Osteocyte (in vitro differentiated cells): ENCODE results near the gene MYOF. TPM values are rescaled to one million over a fixed set of nuclear protein-coding genes. Genes with fewer than 3 reads are reported as not detected.

Experiments used
- DNase-seq: peaks from one replicate; pipeline ENCODE4 v3.0.0; 2021; ENCODE audit warnings: mixed read lengths; ENCODE audit not compliant: unreplicated experiment; ENCODE audit errors: extremely low spot score
- H3K27ac Mint-ChIP-seq: one replicate; pipeline ENCODE4 v1.8.0; 2021; ENCODE audit warnings: mild to moderate bottlenecking, mixed read lengths; ENCODE audit not compliant: unreplicated experiment
- H3K27me3 Mint-ChIP-seq: one replicate; pipeline ENCODE4 v1.8.0; 2021; ENCODE audit warnings: mixed read lengths; ENCODE audit not compliant: unreplicated experiment
- H3K36me3 Mint-ChIP-seq: one replicate; pipeline ENCODE4 v1.8.0; 2021; ENCODE audit warnings: mixed read lengths; ENCODE audit not compliant: unreplicated experiment
- H3K4me1 Mint-ChIP-seq: one replicate; pipeline ENCODE4 v1.8.0; 2021; ENCODE audit warnings: mixed read lengths; ENCODE audit not compliant: unreplicated experiment
- H3K4me3 Mint-ChIP-seq: one replicate; pipeline ENCODE4 v1.8.0; 2021; ENCODE audit warnings: mild to moderate bottlenecking, moderate library complexity, mixed read lengths; ENCODE audit not compliant: unreplicated experiment
- H3K9me3 Mint-ChIP-seq: one replicate; pipeline ENCODE4 v1.8.0; 2021; ENCODE audit warnings: mixed read lengths; ENCODE audit not compliant: unreplicated experiment
- CTCF ChIP-seq: fragments of 200-600 bp; sonication (generic); IDR thresholded peaks from 2 replicates; pipeline ENCODE4 v1.5.0; 2021; ENCODE audit warnings: antibody characterized with exemption, mild to moderate bottlenecking, moderate library complexity
- total RNA-seq: library from RNA; stranded (reverse); gene quantifications from 2 replicates; pipeline ENCODE4 v1.2.1, GENCODE V29; 2021

Gene MYOF
- total RNA-seq, 1 donor from 2014 or later, result 470 TPM

- no peak for DNase-seq
- peak overlapping the region; percentile 46 for H3K27ac Mint-ChIP-seq
- peaks cover 82% of the 10 kb centered on the region for H3K36me3 Mint-ChIP-seq
These were observed 129.3 kb downstream of the MYOF start for GRCh38 chr10:93352638-93353383.

GRCh38 chr10:93346694-93347093 is 135.4 kb downstream of the MYOF start:
- TF ChIP-seq CTCF, result no peak
- H3K4me3 Mint-ChIP-seq, result no peak overlapping the region
- peaks cover 21% of the 10 kb centered on the region for H3K4me1 Mint-ChIP-seq
- H3K27ac Mint-ChIP-seq, result peak overlapping the region; percentile 57
- peaks cover 71% of the 10 kb centered on the region for H3K36me3 Mint-ChIP-seq
- DNase-seq, result no peak
- H3K27me3 Mint-ChIP-seq, result no peaks in the 10 kb centered on the region
- no peaks in the 10 kb centered on the region for H3K9me3 Mint-ChIP-seq

More at GRCh38 chr10:93352638-93353383, 129.3 kb downstream of the MYOF start:
- peak; percentile 71 for TF ChIP-seq CTCF
- Mint-ChIP-seq H3K27me3 (no peaks in the 10 kb centered on the region), H3K9me3 (no peaks in the 10 kb centered on the region), H3K4me3 (no peak overlapping the region), H3K4me1 (peaks cover 8% of the 10 kb centered on the region)

- H3K4me3 Mint-ChIP-seq, result no peak overlapping the region
- no peak for DNase-seq
- H3K9me3 Mint-ChIP-seq, result no peaks in the 10 kb centered on the region
- peaks cover 21% of the 10 kb centered on the region for H3K4me1 Mint-ChIP-seq
- no peaks in the 10 kb centered on the region for H3K27me3 Mint-ChIP-seq
- no peak for TF ChIP-seq CTCF
- peaks cover 70% of the 10 kb centered on the region for H3K36me3 Mint-ChIP-seq
- H3K27ac Mint-ChIP-seq, result peak overlapping the region; percentile 57
These were observed 136.0 kb downstream of the MYOF start for GRCh38 chr10:93346108-93346507.

- Mint-ChIP-seq H3K27ac (peak overlapping the region; percentile 56), H3K4me1 (peaks cover 21% of the 10 kb centered on the region)
These were observed 137.4 kb downstream of the MYOF start for GRCh38 chr10:93344691-93345090.

More at GRCh38 chr10:93344691-93345090, 137.4 kb downstream of the MYOF start:
- Mint-ChIP-seq H3K9me3 (no peaks in the 10 kb centered on the region), H3K4me3 (no peak overlapping the region), H3K36me3 (peaks cover 73% of the 10 kb centered on the region), H3K27me3 (no peaks in the 10 kb centered on the region)
- DNase-seq, result no peak
- no peak for TF ChIP-seq CTCF
